HepG2 (cell line): ENCODE results near the gene PANK2. TPM values are rescaled to one million over a fixed set of nuclear protein-coding genes. Genes with fewer than 3 reads are reported as not detected.
A peak's percentile ranks its signal among the peaks of the same experiment; 100 is the strongest.

Experiments used
- CTCF ChIP-seq: sonication (generic); formaldehyde crosslinking; IDR thresholded peaks from 2 replicates; pipeline ENCODE4 v1.5.0; 2020; ENCODE audit warnings: mild to moderate bottlenecking, missing genetic modification reagents, moderate library complexity
- E2F2 ChIP-seq: sonication (generic); formaldehyde crosslinking; IDR thresholded peaks from 2 replicates; pipeline ENCODE4 v1.4.0; 2020; ENCODE audit warnings: missing genetic modification reagents, borderline replicate concordance
- FOXC1 ChIP-seq: sonication (generic); formaldehyde crosslinking; IDR thresholded peaks from 2 replicates; pipeline ENCODE4 v1.8.0; 2022; ENCODE audit warnings: mild to moderate bottlenecking, missing genetic modification reagents, borderline replicate concordance
- FOXK2 ChIP-seq: fragments of 450-650 bp; IDR thresholded peaks from 2 replicates; pipeline ENCODE4 v1.6.1; 2016
- HOXA5 ChIP-seq: sonication (generic); formaldehyde crosslinking; IDR thresholded peaks from 2 replicates; pipeline ENCODE4 v1.4.0; 2020; ENCODE audit warnings: missing genetic modification reagents
- MXD1 ChIP-seq: sonication (generic); formaldehyde crosslinking; IDR thresholded peaks from 2 replicates; pipeline ENCODE4 v1.4.0; 2020; ENCODE audit warnings: mild to moderate bottlenecking, missing genetic modification reagents
- NONO ChIP-seq, 2 experiments: fragments of 450-650 bp in 1 of 2; sonication (generic) in 1 of 2; formaldehyde crosslinking in 1 of 2; IDR thresholded peaks in 1 of 2; conservative IDR thresholded peaks in 1 of 2; 2 replicates each; pipeline versions ENCODE4 v1.6.1 to v1.8.0; 2017 to 2022; ENCODE audit warnings: mild to moderate bottlenecking in 1 of 2, missing genetic modification reagents in 1 of 2, moderate library complexity in 1 of 2
- POGZ ChIP-seq: sonication (generic); formaldehyde crosslinking; IDR thresholded peaks from 2 replicates; pipeline ENCODE4 v1.4.0; 2020; ENCODE audit warnings: mild to moderate bottlenecking, missing genetic modification reagents
- RNF219 ChIP-seq: sonication (generic); formaldehyde crosslinking; IDR thresholded peaks from 2 replicates; pipeline ENCODE4 v1.5.0; 2020; ENCODE audit warnings: mild to moderate bottlenecking, missing genetic modification reagents
- RXRA ChIP-seq: sonication (generic); formaldehyde crosslinking; IDR thresholded peaks from 2 replicates; pipeline ENCODE4 v1.5.1; 2020; ENCODE audit warnings: missing genetic modification reagents
- TCF12 ChIP-seq, 2 experiments: fragments of 450-650 bp in 1 of 2; sonication (generic) in 1 of 2; formaldehyde crosslinking in 1 of 2; IDR thresholded peaks; 2 replicates each; pipeline versions ENCODE4 v1.6.1 to v1.8.0; 2017 to 2022; ENCODE audit warnings: antibody characterized with exemption in 1 of 2, mild to moderate bottlenecking in 1 of 2, missing genetic modification reagents in 1 of 2, moderate library complexity in 1 of 2
- TCF7 ChIP-seq: sonication (generic); IDR thresholded peaks from 2 replicates; pipeline ENCODE4 v1.6.1; 2016; ENCODE audit warnings: antibody characterized with exemption, low read depth
- TEAD2 ChIP-seq: sonication (generic); formaldehyde crosslinking; IDR thresholded peaks from 2 replicates; pipeline ENCODE4 v1.9.0; 2021; ENCODE audit warnings: missing genetic modification reagents
- ZBTB14 ChIP-seq: sonication (generic); formaldehyde crosslinking; IDR thresholded peaks from 2 replicates; pipeline ENCODE4 v1.4.0; 2020; ENCODE audit warnings: missing genetic modification reagents
- ZKSCAN5 ChIP-seq: sonication (generic); formaldehyde crosslinking; IDR thresholded peaks from 2 replicates; pipeline ENCODE4 v1.5.1; 2020; ENCODE audit warnings: mild to moderate bottlenecking, missing genetic modification reagents
- ZNF205 ChIP-seq: IDR thresholded peaks from 2 replicates; pipeline ENCODE4 v1.6.1; 2018; ENCODE audit warnings: missing biosample characterization, missing genetic modification reagents
- ZNF282 ChIP-seq: fragments of 450-650 bp; IDR thresholded peaks from 2 replicates; pipeline ENCODE4 v1.6.1; 2018; ENCODE audit not compliant: partially characterized antibody
- ZNF33A ChIP-seq: sonication (generic); formaldehyde crosslinking; IDR thresholded peaks from 2 replicates; pipeline ENCODE4 v1.5.1; 2020; ENCODE audit warnings: missing genetic modification reagents, mild to moderate bottlenecking, moderate library complexity, borderline replicate concordance
- ZNF383 ChIP-seq: sonication (generic); formaldehyde crosslinking; IDR thresholded peaks from 2 replicates; pipeline ENCODE4 v1.4.0; 2020; ENCODE audit warnings: missing genetic modification reagents, mild to moderate bottlenecking, borderline replicate concordance
- ZNF543 ChIP-seq: sonication (generic); formaldehyde crosslinking; IDR thresholded peaks from 2 replicates; pipeline ENCODE4 v1.4.0; 2020; ENCODE audit warnings: mild to moderate bottlenecking, missing genetic modification reagents
- ZNF563 ChIP-seq: sonication (generic); formaldehyde crosslinking; IDR thresholded peaks from 2 replicates; pipeline ENCODE4 v1.8.0; 2022; ENCODE audit warnings: mild to moderate bottlenecking, moderate library complexity, missing genetic modification reagents
- ZNF577 ChIP-seq: sonication (generic); formaldehyde crosslinking; IDR thresholded peaks from 2 replicates; pipeline ENCODE4 v1.4.0; 2020; ENCODE audit warnings: mild to moderate bottlenecking, low read depth, missing genetic modification reagents, borderline replicate concordance
- ZNF720 ChIP-seq: sonication (generic); formaldehyde crosslinking; IDR thresholded peaks from 2 replicates; pipeline ENCODE4 v1.4.0; 2020; ENCODE audit warnings: missing genetic modification reagents
- ZNF747 ChIP-seq: sonication (generic); formaldehyde crosslinking; IDR thresholded peaks from 2 replicates; pipeline ENCODE4 v1.8.1; 2023; ENCODE audit warnings: missing genetic modification reagents, mild to moderate bottlenecking, borderline replicate concordance
- ZNF788 ChIP-seq: sonication (generic); formaldehyde crosslinking; IDR thresholded peaks from 2 replicates; pipeline ENCODE4 v1.5.0; 2020; ENCODE audit warnings: mild to moderate bottlenecking, missing genetic modification reagents, borderline replicate concordance
- polyA plus RNA-seq, 8 experiments: library from polyadenylated mRNA; depleted of rRNA in 3 of 8; stranded (reverse) in 7 of 8; unstranded in 1 of 8; fragments of >200 nt; fragmentation: Illumina TruSeq in 4 of 8; extraction: Trizol in 4 of 8; gene quantifications; 2 replicates each; pipeline versions ENCODE4 v1.2.1 to v1.2.3, GENCODE V29; 2011 to 2016; ENCODE audit warnings: low read depth in 4 of 8, missing spikeins in 1 of 8, mixed read lengths in 1 of 8; ENCODE audit not compliant: insufficient read depth in 1 of 8
- total RNA-seq, 5 experiments: library from RNA; depleted of rRNA; stranded (reverse); fragments of >200 nt; fragmentation: Illumina TruSeq; extraction: Trizol; gene quantifications; 2 replicates each; pipeline ENCODE4 v1.2.3, GENCODE V29; 2016; ENCODE audit warnings: low read depth in 1 of 5

Gene PANK2
- total and polyA plus RNA-seq, 2 of the 13 experiments (the other 11 are each of a cell fraction or from before 2014, with no cell fraction given): 39.2 to 123 TPM

GRCh38 chr20:3970016-3970415, 80.8 kb downstream of the PANK2 start (continued):
- TF ChIP-seq FOXC1 (CRISPR knock-in tag) (no peak), TCF7 (no peak), CTCF (CRISPR knock-in tag) (peak; percentile 81), ZNF282 (no peak), ZNF543 (CRISPR knock-in tag) (no peak), TCF12 (IDR thresholded peaks at IDR 0.05) (no peak), TCF12 (CRISPR knock-in tag; IDR thresholded peaks at IDR 0.05) (no peak), TEAD2 (no peak), FOXK2 (no peak), ZNF563 (no peak), POGZ (CRISPR knock-in tag) (0 out of 2 replicates have a peak, but pooled peaks have one; percentile 32), ZBTB14 (CRISPR knock-in tag) (no peak), E2F2 (CRISPR knock-in tag) (0 out of 2 replicates have a peak, but pooled peaks have one; percentile 44), HOXA5 (CRISPR knock-in tag) (0 out of 2 replicates have a peak, but pooled peaks have one; percentile 19), ZNF747 (no peak), ZKSCAN5 (no peak), ZNF577 (CRISPR knock-in tag) (no peak), ZNF720 (no peak), RNF219 (no peak), MXD1 (no peak), RXRA (CRISPR knock-in tag) (no peak), ZNF33A (CRISPR knock-in tag) (no peak), ZNF205 (peak; percentile 69; the same call in 1 of the 2 replicates), ZNF788 (CRISPR knock-in tag) (no peak), NONO (IDR thresholded peaks at IDR 0.05) (no peak), NONO (CRISPR knock-in tag; conservative IDR thresholded peaks at IDR 0.05) (no peak), ZNF383 (CRISPR knock-in tag) (no peak)
